Fibroblast of mammary gland (primary cell): Measurements from ENCODE around the gene FGL2.
"Not testable (repeated sequence)": the region's sequence is repeated elsewhere in the genome, so short reads cannot be mapped to it uniquely, and the experiment has no call there.

ENCODE experiments used
- DNase-seq: peaks from one replicate; pipeline ENCODE4 v3.0.0-alpha.2; 2010; ENCODE audit warnings: low read depth
- H3K4me3 ChIP-seq: 2 replicates; pipeline ENCODE4 v1.5.1; 2011; ENCODE audit warnings: low read depth, mild to moderate bottlenecking, low read length, moderate library complexity; ENCODE audit not compliant: control insufficient read depth
- TF ChIP-seq, protein P1 (sequence below): conservative IDR thresholded peaks from 2 replicates; pipeline ENCODE4 v1.5.1; 2011; ENCODE audit warnings: low read depth, low read length, inconsistent platforms; ENCODE audit not compliant: control insufficient read depth, insufficient read depth

FGL2 gene

DNA sequence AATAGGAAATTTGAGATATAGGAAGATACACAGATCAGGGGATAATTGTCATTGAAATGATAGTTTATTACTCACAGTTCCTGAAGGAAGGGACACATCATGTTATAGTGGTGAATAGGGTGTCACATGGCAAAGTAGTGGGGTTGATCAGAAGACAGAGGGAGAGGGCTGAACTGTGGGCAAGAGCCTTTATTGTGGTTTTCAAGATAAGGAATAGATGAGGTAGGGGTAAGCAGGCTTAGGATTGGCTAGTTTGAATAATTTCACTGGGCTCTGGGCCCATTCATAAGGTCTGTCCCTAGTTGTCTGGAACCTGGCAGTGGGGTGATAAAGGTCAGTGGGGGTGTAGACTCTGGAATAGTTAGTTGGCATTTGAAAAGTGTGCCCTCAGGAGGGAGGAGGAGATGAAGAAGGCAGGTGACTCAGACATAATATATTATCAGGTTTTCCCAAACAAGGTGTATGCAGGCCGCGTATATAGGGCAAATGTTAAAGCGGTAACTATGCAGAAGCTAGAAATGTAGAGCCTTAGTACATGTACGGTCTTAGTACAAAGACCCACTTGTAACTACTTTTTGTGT lies 18.5 kb downstream of the FGL2 start:
- DNase-seq, result no peak
- TF ChIP-seq, protein P1, sequence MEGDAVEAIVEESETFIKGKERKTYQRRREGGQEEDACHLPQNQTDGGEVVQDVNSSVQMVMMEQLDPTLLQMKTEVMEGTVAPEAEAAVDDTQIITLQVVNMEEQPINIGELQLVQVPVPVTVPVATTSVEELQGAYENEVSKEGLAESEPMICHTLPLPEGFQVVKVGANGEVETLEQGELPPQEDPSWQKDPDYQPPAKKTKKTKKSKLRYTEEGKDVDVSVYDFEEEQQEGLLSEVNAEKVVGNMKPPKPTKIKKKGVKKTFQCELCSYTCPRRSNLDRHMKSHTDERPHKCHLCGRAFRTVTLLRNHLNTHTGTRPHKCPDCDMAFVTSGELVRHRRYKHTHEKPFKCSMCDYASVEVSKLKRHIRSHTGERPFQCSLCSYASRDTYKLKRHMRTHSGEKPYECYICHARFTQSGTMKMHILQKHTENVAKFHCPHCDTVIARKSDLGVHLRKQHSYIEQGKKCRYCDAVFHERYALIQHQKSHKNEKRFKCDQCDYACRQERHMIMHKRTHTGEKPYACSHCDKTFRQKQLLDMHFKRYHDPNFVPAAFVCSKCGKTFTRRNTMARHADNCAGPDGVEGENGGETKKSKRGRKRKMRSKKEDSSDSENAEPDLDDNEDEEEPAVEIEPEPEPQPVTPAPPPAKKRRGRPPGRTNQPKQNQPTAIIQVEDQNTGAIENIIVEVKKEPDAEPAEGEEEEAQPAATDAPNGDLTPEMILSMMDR, result no peak
- H3K4me3 ChIP-seq, result no peak overlapping the region

DNA sequence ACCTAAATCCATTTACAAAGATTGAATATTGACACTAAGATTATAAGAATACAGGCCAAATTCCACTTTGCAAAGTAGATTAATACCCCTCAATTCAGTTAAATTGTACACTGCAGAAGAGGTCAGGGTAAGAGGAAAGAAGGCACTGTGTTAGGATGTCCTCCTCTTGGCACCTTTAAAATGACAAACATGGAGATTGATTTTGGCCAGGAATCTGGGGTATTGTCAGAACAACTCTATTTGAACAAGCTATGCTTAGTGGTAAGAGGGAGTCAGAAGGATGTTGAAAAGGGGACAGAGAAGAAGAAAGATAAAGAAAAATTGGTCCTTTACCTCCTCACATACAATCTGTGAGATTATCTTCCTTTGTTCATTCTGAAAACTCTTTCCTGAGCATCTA lies 21.6 kb downstream of the FGL2 start:
- H3K4me3 ChIP-seq, DNase-seq: not testable (repeated sequence)

DNA sequence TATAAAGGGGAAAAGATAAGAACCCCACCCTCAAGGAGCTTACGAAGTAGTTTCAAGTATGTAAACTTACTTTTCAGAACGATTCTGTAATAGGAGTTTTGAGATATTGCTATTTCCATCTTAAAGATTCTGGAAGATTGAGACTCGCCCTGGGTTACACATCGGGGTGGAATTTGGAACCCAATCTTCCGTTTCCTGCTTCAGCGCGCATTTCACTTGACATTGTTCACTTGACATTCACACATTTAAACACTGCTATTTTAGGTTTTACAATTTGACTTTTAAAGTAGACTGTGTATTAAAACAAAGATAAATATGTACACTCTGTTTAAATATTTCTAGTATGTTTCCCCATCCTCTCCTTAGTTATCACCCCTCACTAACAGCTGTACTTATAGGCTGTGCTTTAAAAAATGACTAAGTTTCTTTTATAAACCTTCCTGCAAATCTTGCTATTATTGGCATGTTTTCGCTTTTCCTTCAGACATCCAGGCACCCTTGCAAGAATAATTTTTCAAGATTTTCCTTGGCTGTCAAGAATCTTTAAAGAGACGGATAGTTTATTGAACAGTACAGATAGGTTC lies 22.2 kb downstream of the FGL2 start:
- not testable (repeated sequence) for H3K4me3 ChIP-seq, DNase-seq

DNA sequence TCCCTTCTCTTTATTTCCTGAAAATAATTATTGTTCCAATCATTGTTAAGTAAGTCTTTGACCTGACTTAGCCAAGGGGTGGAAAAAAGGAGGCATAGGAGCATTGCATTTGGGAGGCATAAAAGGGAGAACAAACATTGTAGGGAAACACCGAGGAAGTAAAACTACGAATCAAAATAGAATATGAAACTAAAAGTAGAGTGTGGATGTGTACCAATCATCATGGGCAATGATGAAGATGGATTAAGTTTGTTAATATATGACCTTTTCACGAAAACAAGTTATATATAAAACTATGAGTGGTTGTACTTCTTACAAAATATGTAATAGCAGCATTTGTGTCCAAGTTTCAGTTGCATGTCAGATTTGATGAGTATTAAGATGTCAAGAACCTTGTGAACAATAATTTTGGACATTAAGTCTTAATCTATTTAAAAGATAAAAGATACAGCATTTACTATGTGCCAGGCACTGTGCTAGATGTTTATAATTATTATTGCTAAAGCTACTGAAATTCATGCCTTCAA lies 24.3 kb downstream of the FGL2 start:
- DNase-seq, H3K4me3 ChIP-seq: not testable (repeated sequence)

DNA sequence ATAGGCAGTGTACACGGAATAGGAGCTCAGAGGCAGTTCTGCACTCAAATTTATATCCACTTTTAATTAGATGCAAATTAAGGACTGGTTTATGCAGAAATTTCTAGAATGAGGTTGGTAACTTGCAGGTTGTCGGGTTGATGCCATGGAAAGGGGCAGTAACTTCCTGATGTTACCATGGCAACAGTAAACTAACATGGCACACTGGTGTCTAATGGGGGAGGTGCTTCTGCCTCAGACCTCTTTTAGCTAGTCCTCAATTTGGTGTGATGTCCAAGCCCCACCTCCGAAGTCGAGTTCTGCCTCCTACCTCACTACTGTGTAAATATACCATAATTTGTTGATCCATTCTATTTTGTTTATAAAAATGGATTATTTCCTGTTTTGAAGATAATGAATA lies 25.2 kb downstream of the FGL2 start:
- H3K4me3 ChIP-seq, DNase-seq: not testable (repeated sequence)

DNA sequence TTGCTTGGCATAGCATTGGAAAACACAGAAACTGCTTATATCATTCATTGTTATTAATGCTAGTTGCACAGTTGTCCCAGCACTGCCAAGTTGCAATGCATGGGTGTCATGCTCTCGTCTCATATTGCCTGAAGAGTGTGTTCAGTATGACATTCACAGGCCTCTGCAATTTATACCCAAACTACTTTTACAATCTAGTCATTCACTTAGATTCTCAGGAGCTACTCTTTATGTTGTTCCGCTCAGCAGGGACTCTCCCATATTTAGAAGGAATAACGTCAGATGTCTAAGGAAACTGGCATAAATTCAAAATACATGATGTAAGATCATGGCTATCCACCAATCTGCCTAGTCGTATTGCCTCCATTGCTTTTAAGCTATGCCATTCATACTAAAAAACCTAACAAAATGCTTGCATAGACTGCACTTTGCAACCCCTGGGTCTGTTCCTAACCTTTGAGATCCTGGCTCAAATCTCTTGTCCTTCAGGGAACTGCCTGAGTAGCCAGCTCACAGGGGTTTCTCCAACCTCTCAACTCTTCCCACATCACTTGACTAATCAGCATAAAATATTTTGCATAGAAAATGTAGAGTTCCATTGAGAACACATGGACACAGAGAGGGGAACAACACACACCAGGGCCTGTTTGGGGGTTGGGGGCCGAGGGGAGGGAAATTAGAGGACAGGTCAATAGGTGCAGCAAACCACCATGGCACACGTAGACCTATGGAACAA lies 27.0 kb downstream of the FGL2 start:
- not testable (repeated sequence) for H3K4me3 ChIP-seq, DNase-seq

DNA sequence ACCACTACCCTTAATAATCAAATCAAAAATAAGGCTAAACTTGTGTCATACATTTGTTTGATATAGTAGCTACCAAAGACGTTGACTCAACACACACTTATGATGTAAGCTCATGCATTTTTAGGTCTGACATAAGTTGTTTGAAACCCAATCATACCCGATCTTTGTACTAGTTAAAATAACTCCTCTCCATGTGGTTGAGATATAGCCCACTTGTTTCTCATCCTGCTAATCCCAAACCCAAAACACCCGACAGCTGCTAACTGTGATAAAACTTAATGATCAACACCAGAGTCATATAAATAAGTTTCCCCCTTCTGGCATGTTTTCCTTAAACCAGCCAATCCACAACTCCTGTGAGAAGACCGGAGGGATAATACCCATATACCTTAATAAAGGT lies 28.5 kb downstream of the FGL2 start:
- H3K4me3 ChIP-seq, DNase-seq: not testable (repeated sequence)

DNA sequence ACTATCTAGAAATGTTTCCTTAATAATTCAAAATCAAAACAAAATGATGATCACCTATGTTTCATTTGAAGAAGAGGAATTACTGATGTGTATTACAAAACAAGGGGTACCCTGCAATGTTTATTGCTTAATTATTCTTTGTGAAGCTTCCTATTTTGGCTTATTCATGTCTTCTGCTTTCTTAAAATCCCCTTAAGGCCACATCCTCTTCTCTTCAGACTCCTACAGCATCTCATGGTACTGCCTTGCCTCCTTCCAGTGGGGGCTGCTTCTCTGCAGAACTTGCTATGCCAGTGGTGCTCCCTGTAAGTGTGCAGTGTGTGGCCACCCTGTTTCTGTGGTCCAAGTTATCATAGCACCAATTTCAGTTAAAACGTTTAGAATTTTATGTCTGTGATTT lies 42.2 kb downstream of the FGL2 start:
- no peak overlapping the region for H3K4me3 ChIP-seq
- TF ChIP-seq, protein P1, result no peak
- DNase-seq, result peak; percentile 0

DNA sequence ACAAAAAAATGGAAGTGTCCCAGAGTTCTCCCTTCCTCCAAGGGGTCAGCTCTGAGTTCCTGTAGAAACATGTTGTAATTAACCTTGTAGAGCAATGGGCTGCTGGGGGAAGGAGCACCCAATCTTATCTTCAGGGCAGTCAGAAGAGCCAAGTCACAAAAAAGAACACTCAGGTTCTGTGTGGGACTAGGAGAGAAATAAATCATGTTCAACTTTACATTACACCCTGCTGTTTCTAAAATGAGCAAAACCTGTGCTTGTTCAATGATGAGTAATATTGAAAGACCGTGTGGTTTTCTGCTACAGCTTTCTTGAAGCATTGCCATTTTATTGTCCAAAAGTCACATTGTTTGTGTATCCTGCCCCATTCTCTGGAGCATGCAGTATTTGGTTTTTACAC lies 42.6 kb downstream of the FGL2 start:
- DNase-seq, H3K4me3 ChIP-seq: not testable (repeated sequence)

DNA sequence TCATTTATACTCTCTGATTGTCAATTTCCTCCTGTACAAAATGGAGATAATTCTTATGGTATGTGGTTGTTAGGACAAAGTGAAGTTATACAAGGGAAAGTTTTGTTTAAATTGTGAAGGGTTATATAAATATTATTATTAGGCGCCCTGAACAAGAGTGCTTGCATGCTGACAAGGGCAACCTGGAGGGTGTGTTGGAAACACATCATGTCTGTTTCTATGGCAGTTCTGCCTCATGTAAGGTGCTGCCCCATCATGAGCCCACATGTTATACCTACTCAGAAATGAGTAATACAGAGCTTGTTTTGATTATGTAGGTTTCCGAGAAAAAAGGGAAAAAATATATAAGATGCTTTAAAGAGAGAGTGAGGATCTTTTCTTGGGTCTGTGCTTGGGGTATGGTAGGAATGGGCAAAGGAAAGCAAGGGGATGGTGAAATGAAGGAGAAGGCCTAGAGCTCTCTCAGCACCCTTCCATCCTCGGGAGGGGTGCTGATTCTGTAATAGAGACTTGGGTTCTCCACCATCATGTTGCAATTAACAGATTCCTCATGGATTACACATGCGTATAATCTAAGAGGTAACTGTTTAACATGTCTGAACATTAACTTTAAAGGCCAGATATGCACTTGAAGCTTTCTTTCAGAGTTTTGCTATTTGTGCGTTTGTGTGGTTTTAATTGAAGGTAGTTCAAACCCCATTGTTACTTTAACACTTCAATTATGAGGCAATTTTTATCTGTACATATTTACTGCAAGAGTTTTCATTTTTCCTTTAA lies 43.8 kb downstream of the FGL2 start:
- DNase-seq, H3K4me3 ChIP-seq: not testable (repeated sequence)

DNA sequence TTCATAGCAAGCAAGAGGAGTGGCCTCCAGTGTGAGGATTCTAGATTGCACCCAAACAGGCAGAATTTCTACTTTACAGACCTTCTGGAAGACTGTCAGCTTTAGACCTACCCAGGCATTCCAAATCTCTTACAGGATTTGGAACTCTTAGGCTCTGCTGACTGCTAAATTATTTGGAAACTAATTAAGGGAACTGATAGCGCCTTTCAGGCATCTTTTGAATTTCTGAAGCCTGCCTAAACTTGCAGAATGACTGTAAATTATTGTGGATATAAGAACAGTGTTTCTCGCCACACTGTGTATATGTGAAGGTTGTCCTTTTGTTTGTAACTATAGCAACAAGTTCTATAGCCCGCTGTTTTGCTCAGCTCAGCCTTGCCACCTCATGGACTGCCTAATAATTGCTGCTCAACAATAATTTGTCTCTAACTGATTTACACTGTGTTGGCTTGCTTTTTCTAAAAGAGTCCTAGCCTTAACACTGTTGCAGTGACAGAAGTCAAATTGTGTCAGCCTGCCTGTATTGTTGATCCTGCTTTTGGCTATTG lies 44.6 kb downstream of the FGL2 start:
- H3K4me3 ChIP-seq, DNase-seq: not testable (repeated sequence)

DNA sequence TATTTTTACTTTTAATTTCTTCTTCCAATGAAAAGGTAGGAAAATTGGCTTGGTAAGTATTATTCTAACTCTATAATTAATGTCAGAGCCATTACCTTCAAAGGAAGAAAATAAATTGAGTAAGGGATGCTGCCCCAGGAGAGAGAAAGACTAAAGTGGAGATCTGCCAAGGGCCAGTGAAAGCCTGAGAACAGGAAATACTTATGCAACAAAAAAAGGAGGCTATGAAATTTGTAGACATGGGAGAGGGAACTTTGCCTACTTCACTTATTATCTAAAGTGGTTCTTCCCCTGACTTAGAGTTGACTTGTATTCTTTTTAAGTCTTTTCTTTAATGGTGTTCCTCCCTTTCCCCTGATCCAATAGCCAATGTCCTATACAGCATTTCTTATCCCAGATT lies 47.4 kb downstream of the FGL2 start:
- peak; percentile 20 for DNase-seq
- H3K4me3 ChIP-seq, result not testable (repeated sequence)
